H1 (cell line): ENCODE measurements around the gene ZNHIT3. TPM values are rescaled to one million over a fixed set of nuclear protein-coding genes. Genes with fewer than 3 reads are reported as not detected.

Experiments used
- CTCF ChIA-PET: fragments of 300-600 bp; sonication (Branson Sonifier 250); formaldehyde crosslinking; loops from one replicate; lab custom pipeline; 2021; ENCODE audit not compliant: partially characterized antibody; lab: Charles Lee
- POLR2A ChIA-PET: fragments of 300-600 bp; sonication (Branson Sonifier 250); formaldehyde crosslinking; loops from one replicate; lab custom pipeline; 2021; ENCODE audit warnings: inconsistent platforms; ENCODE audit not compliant: partially characterized antibody; lab: Charles Lee
- DNase-seq, 2 experiments: peaks; one replicate each; pipeline versions ENCODE4 v3.0.0 to v3.0.0-alpha.2; 2010 to 2022; ENCODE audit warnings: low spot score in 2 of 2, low read depth in 1 of 2, mixed read lengths in 1 of 2
- FAIRE-seq: peaks from 2 replicates; lab custom pipeline; 2011; peaks lifted over from hg19 to GRCh38; lab: Jason Lieb, UNC
- H2AFZ ChIP-seq: 2 replicates; pipeline ENCODE4 v1.8.1; 2012; ENCODE audit warnings: low read length, inconsistent platforms
- H2AK5ac ChIP-seq: 2 replicates; pipeline ENCODE4 v1.6.1; 2013; ENCODE audit warnings: low read depth, low read length
- H2BK120ac ChIP-seq: replicated peaks from 2 replicates; pipeline ENCODE3; 2013; ENCODE audit warnings: low read depth, low read length, inconsistent platforms
- H2BK12ac ChIP-seq: 2 replicates; pipeline ENCODE4 v1.6.1; 2013; ENCODE audit warnings: low read depth, low read length
- H2BK15ac ChIP-seq: 2 replicates; pipeline ENCODE4 v1.6.1; 2013; ENCODE audit warnings: low read length
- H2BK20ac ChIP-seq: 2 replicates; pipeline ENCODE4 v1.6.1; 2013; ENCODE audit warnings: low read length
- H2BK5ac ChIP-seq: 2 replicates; pipeline ENCODE4 v1.6.1; 2013; ENCODE audit warnings: low read depth, low read length
- H3K14ac ChIP-seq: 2 replicates; pipeline ENCODE4 v1.6.1; 2013; ENCODE audit warnings: inconsistent platforms; ENCODE audit not compliant: insufficient read length
- H3K18ac ChIP-seq: 2 replicates; pipeline ENCODE4 v1.6.1; 2013; ENCODE audit warnings: low read length; ENCODE audit errors: extremely low read depth
- H3K23ac ChIP-seq: 2 replicates; pipeline ENCODE4 v1.6.1; 2013; ENCODE audit warnings: inconsistent platforms; ENCODE audit not compliant: insufficient read length
- H3K23me2 ChIP-seq: 2 replicates; pipeline ENCODE4 v1.6.1; 2013; ENCODE audit warnings: low read depth, low read length
- H3K27ac ChIP-seq: 2 replicates; pipeline ENCODE4 v1.6.1; 2011; ENCODE audit warnings: low read depth, low read length, inconsistent platforms
- H3K27me3 ChIP-seq, 4 experiments: replicated peaks in 1 of 4; 1 replicate in 1 of 4; 2 replicates in 3 of 4; pipeline versions ENCODE4 v1.6.1 to v1.8.1; 2011 to 2013; ENCODE audit warnings: low read length in 3 of 4, mild to moderate bottlenecking in 3 of 4, inconsistent platforms in 2 of 4, mixed read lengths in 2 of 4, moderate library complexity in 1 of 4; ENCODE audit not compliant: control insufficient read depth in 3 of 4, insufficient read depth in 3 of 4; ENCODE audit errors: extremely low read depth in 1 of 4
- H3K36me3 ChIP-seq, 4 experiments: 2 replicates each; pipeline versions ENCODE4 v1.6.1 to v1.8.1; 2011 to 2013; ENCODE audit warnings: mild to moderate bottlenecking in 4 of 4, low read length in 3 of 4, moderate library complexity in 2 of 4, control low read depth in 1 of 4, inconsistent platforms in 1 of 4; ENCODE audit not compliant: insufficient read depth in 4 of 4, control insufficient read depth in 2 of 4
- H3K4ac ChIP-seq: replicated peaks from 2 replicates; pipeline ENCODE3; 2013; ENCODE audit warnings: low read length, low read depth, mixed read lengths, inconsistent platforms; ENCODE audit not compliant: insufficient read length
- H3K4me1 ChIP-seq, 4 experiments: replicated peaks in 1 of 4; 1 replicate in 1 of 4; 2 replicates in 3 of 4; pipeline versions ENCODE4 v1.6.1 to v1.8.1; 2011 to 2013; ENCODE audit warnings: low read length in 3 of 4, inconsistent platforms in 2 of 4, mixed read lengths in 1 of 4; ENCODE audit not compliant: insufficient read depth in 4 of 4, control insufficient read depth in 3 of 4
- H3K4me2 ChIP-seq, 2 experiments: 2 replicates each; pipeline versions ENCODE4 v1.6.1 to v1.8.1; 2011 to 2013; ENCODE audit warnings: low read depth in 2 of 2, low read length in 2 of 2, control low read depth in 1 of 2, inconsistent platforms in 1 of 2, mild to moderate bottlenecking in 1 of 2; ENCODE audit not compliant: insufficient read depth in 1 of 2
- H3K4me3 ChIP-seq, 4 experiments: fragments of 200-600, 300-600 bp in 1 of 4; sonication (generic), shearing (Covaris generic), sonication (Bioruptor Twin) in 1 of 4; 2 replicates each; pipeline versions ENCODE4 v1.5.1 to v1.8.1; 2011 to 2016; ENCODE audit warnings: low read length in 4 of 4, low read depth in 3 of 4, control low read depth in 2 of 4, inconsistent platforms in 2 of 4, mild to moderate bottlenecking in 2 of 4, mixed read lengths in 1 of 4, moderate library complexity in 1 of 4; ENCODE audit not compliant: insufficient read depth in 2 of 4; ENCODE audit errors: extremely low read depth in 1 of 4
- H3K56ac ChIP-seq: replicated peaks from 2 replicates; pipeline ENCODE3; 2013; ENCODE audit warnings: low read depth, mild to moderate bottlenecking, mixed read lengths, low read length, inconsistent platforms; ENCODE audit not compliant: insufficient read length
- H3K79me1 ChIP-seq: 2 replicates; pipeline ENCODE4 v1.6.1; 2013; ENCODE audit warnings: low read depth, low read length, control low read depth
- H3K79me2 ChIP-seq, 2 experiments: 2 replicates each; pipeline versions ENCODE4 v1.6.1 to v1.8.1; 2012 to 2013; ENCODE audit warnings: low read length in 2 of 2, mild to moderate bottlenecking in 2 of 2, inconsistent platforms in 1 of 2; ENCODE audit not compliant: insufficient read depth in 2 of 2, control insufficient read depth in 1 of 2
- H3K9ac ChIP-seq, 4 experiments: replicated peaks in 1 of 4; 1 replicate in 1 of 4; 2 replicates in 3 of 4; pipeline versions ENCODE4 v1.6.1 to v1.8.1; 2011 to 2013; ENCODE audit warnings: low read depth in 3 of 4, low read length in 3 of 4, control low read depth in 2 of 4, mild to moderate bottlenecking in 2 of 4, moderate library complexity in 2 of 4, inconsistent platforms in 1 of 4; ENCODE audit errors: extremely low read depth in 1 of 4
- H3K9me3 ChIP-seq, 2 experiments: 2 replicates each; pipeline versions ENCODE4 v1.6.1 to v1.8.1; 2012 to 2013; ENCODE audit warnings: mild to moderate bottlenecking in 2 of 2, moderate library complexity in 2 of 2, control low read depth in 1 of 2, inconsistent platforms in 1 of 2, low read depth in 1 of 2, low read length in 1 of 2, mixed read lengths in 1 of 2; ENCODE audit not compliant: insufficient read depth in 2 of 2
- H4K20me1 ChIP-seq, 2 experiments: replicated peaks in 1 of 2; 2 replicates each; pipeline versions ENCODE3 to v1.8.1; 2011 to 2013; ENCODE audit warnings: inconsistent platforms in 2 of 2, low read length in 2 of 2, mild to moderate bottlenecking in 1 of 2; ENCODE audit not compliant: insufficient read depth in 2 of 2, control insufficient read depth in 1 of 2
- H4K5ac ChIP-seq: 2 replicates; pipeline ENCODE4 v1.6.1; 2013; ENCODE audit warnings: low read length, low read depth, mixed read lengths, inconsistent platforms; ENCODE audit not compliant: insufficient read length
- H4K8ac ChIP-seq: 2 replicates; pipeline ENCODE4 v1.8.0; 2013; ENCODE audit warnings: mild to moderate bottlenecking, moderate library complexity, low read length, inconsistent platforms; ENCODE audit not compliant: insufficient read depth; ENCODE audit errors: extremely low read depth
- H4K91ac ChIP-seq: replicated peaks from 2 replicates; pipeline ENCODE3; 2013; ENCODE audit warnings: low read length, mixed read lengths, inconsistent platforms; ENCODE audit not compliant: insufficient read length
- POLR2A ChIP-seq, 2 experiments: IDR thresholded peaks; 1 replicate in 1 of 2; 2 replicates in 1 of 2; pipeline ENCODE4 v1.6.1; 2011; ENCODE audit warnings: low read depth in 2 of 2, low read length in 2 of 2, mild to moderate bottlenecking in 2 of 2; ENCODE audit errors: control extremely low read depth in 1 of 2
- POU5F1 ChIP-seq: IDR thresholded peaks from 2 replicates; pipeline ENCODE4 v1.6.1; 2011; ENCODE audit warnings: low read depth, mild to moderate bottlenecking, low read length, moderate library complexity
- RXRA ChIP-seq: IDR thresholded peaks from 2 replicates; pipeline ENCODE4 v1.6.1; 2011; ENCODE audit warnings: low read depth, mild to moderate bottlenecking, low read length, moderate library complexity; ENCODE audit not compliant: insufficient read depth
- WGBS, 2 experiments: shearing (Covaris generic) in 1 of 2; methylation state at CpG; one replicate each; pipeline versions ENCODE4 v1.1.6 to v1.1.7; 2013 to 2015; ENCODE audit warnings: low lambda C conversion rate in 2 of 2, mixed read lengths in 2 of 2, inconsistent platforms in 1 of 2, low coverage in 1 of 2, missing lambda C conversion rate in 1 of 2; ENCODE audit not compliant: insufficient replicate concordance in 2 of 2, insufficient coverage in 1 of 2, insufficient read length in 1 of 2; ENCODE audit errors: extremely low coverage in 1 of 2, missing lambda C conversion rate in 1 of 2; 5-methylcytosine and 5-hydroxymethylcytosine counted together
- polyA plus RNA-seq, 7 experiments: library from polyadenylated mRNA; depleted of rRNA in 3 of 7; stranded (reverse) in 5 of 7; unstranded in 2 of 7; fragments of >200 nt in 5 of 7; fragments of 200-250 nt in 2 of 7; gene quantifications; 1 replicate in 5 of 7; 2 replicates in 1 of 7; 4 replicates in 1 of 7; pipeline versions ENCODE4 v1.2.1 to v1.2.3, GENCODE V29; 2011 to 2013; ENCODE audit warnings: missing spikeins in 2 of 7, mixed read lengths in 2 of 7
- total RNA-seq: library from RNA; stranded (reverse); fragmentation: NEBNext Ultra II Directional; extraction: Animal tissue kit (Norgen Biotek cat#: 25700); gene quantifications from 2 replicates; pipeline ENCODE4 v1.2.1, GENCODE V29; 2021
- TF ChIP-seq, protein P1 (sequence below): IDR thresholded peaks from 2 replicates; pipeline ENCODE4 v1.6.1; 2012; ENCODE audit warnings: inconsistent platforms

Gene ZNHIT3
- total and polyA plus RNA-seq, 2 of the 8 experiments (the other 6 are each of a cell fraction or from before 2014, with no cell fraction given): 59.1 to 147 TPM

DNA sequence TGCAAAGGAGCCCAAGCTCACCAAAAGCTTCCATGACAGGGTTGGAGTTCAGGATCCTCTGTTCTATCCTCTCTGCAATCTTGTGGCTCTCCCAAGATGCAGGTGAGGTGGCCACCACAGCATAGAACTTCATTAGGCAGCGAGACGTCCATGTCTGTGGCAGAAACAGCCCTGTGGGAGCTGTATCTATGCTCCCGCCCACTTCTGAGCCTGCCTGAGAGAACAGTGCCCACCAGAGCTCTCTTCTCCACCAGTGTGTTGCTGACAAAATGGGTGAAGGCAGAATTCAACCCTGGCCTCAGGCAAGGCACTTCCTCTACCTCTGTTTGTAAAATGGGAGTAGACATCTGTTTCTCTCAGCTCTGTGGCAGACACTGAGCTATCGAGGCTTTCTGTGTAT is 29.4 kb downstream of the ZNHIT3 start:
- no peak for DNase-seq
- POLR2A ChIA-PET: interaction anchor here (1.2 to 13.9 kb wide), 6 partner anchors 10 to 28 kb away, joined by 5 to 205 read pairs (median 42); partner anchors contain the start of gene MYO19

More for the DNA sequence above, 29.4 kb downstream of the ZNHIT3 start:
- Histone ChIP-seq H4K91ac (no peak overlapping the region), H3K56ac (no peak overlapping the region), H3K18ac (no peak overlapping the region), H3K79me2 (no peaks in the 10 kb centered on the region), H3K27ac (no peak overlapping the region), H3K23ac (no peak overlapping the region), H3K4me1 (no peaks in the 10 kb centered on the region), H3K4ac (no peak overlapping the region), H2BK15ac (no peak overlapping the region), H3K27me3 (no peaks in the 10 kb centered on the region), H2BK5ac (no peak overlapping the region), H2AK5ac (no peak overlapping the region), H2BK12ac (no peak overlapping the region), H3K23me2 (no peaks in the 10 kb centered on the region), H3K14ac (no peak overlapping the region), H3K4me3 (no peak overlapping the region), H3K79me1 (no peaks in the 10 kb centered on the region), H4K8ac (no peak overlapping the region), H4K5ac (no peak overlapping the region), H2BK20ac (no peak overlapping the region), H4K20me1 (peaks cover 7 to 8% of the 10 kb centered on the region in 2 experiments), H3K9ac (no peak overlapping the region), H2BK120ac (no peak overlapping the region), H3K9me3 (no peaks in the 10 kb centered on the region), H3K36me3 (peaks cover 19 to 82% (median 36%) of the 10 kb centered on the region in 4 experiments), H2AFZ (no peak overlapping the region), H3K4me2 (no peak overlapping the region)
- CTCF ChIA-PET: interaction anchor here (0.6 to 1.1 kb wide), 3 partner anchors 33 to 903 kb away, joined by 3 to 4 read pairs (median 3); no protein-coding TSS in a partner anchor
- no peak for FAIRE-seq
- 84% methylated on average over 4 of the region's 4 CpGs; no CpG with 5 or more reads in 1 of the 2 experiments for WGBS, 2 experiments
- TF ChIP-seq POLR2A (IDR thresholded peaks at IDR 0.05; ENCODE audit: control extremely low read depth in 1 of 2, low read depth in 2 of 2, low read length in 2 of 2): peak in 1 of 2 experiments; percentile 31; a peak in 1 of 3 replicates
- TF ChIP-seq, protein P1, sequence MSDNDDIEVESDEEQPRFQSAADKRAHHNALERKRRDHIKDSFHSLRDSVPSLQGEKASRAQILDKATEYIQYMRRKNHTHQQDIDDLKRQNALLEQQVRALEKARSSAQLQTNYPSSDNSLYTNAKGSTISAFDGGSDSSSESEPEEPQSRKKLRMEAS: no peak
- no peak for TF ChIP-seq RXRA
- TF ChIP-seq POU5F1: no peak
